Measurements from ENCODE around the gene TMC3.
"Not testable (repeated sequence)": the region's sequence is repeated elsewhere in the genome, so short reads cannot be mapped to it uniquely, and the experiment has no call there.

Gene TMC3

DNA sequence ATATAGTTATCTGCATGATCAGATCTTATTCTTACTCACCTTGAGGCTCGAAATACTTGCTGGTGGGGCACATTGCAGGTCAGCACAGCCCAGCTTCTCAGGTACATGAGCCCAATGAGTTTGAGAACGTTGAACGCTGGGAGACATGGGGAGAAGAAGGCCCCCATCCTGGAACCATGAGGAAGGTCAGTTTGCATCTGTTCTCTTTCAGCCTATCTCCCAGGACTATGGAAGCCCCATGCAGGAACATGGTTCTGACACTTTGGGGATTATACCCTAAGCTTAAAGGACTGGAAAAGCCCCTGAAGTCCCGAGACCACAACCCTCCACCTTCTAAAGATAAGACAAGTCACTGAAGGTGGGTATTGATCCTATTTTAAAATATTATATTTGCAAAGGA lies 32.7 kb downstream of the TMC3 start:
- no peak for DNase-seq

DNA sequence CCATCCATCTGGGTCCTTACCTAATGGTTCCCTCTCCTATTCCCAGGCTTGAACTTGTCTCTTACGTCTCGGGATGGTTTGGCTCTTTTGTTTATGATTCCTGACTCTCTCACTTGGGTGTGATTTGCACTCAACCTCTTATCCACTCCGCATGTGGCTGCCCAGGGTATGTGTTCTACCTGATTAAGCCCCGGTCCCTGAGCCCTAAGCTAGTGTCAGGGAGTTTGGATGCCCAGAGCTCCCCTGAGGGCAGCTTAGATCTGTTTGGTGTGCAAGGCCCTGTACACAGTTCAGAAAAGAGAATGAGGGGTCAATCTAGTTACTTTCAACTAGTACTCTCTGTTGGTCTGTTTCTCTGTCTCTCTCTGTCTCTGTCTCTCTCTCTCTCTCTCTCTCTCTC lies 34.2 kb downstream of the TMC3 start:
- no peak for DNase-seq

GRCh38 chr15:81339321-81339720 lies 34.7 kb downstream of the TMC3 start:
- DNase-seq = no peak

DNA sequence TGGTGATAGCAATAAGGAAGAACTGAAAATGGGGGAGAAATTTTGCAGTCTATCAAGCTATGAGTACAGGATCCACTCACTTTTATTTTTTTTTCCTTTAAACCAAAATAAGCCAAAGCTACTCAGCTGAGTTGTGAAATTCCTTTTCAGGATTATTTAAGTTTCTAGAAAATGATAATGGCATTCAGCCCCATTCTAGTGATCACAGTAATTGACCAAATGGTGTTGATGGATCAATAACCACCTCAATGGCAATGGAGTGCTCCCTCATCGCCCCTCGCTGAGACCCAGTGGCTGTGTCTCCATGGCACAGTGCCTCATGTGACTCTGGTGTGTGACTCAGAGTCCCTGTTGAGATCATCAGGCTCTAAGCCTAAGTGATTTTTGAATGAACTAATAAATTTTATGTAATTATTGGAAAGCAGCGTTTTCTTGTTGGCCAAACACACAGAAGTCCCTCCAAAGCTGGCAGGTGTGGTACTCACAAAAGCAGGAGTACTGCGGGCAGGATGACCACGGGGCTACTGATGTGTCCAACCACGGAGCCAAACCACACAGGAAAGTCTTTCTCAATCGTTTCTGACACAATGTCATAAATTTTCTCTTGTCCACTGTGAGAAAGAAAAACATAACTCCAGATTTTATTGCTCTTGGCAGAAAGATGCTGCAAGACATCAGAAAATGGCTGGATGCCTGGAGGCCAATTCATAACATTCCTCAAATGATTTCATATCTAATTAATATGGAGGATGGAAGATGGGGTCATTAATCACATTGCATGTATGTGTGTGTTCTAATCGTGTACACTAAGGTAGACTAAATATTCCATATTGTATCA lies 35.6 kb downstream of the TMC3 start:
- DNase-seq = no peak

DNA sequence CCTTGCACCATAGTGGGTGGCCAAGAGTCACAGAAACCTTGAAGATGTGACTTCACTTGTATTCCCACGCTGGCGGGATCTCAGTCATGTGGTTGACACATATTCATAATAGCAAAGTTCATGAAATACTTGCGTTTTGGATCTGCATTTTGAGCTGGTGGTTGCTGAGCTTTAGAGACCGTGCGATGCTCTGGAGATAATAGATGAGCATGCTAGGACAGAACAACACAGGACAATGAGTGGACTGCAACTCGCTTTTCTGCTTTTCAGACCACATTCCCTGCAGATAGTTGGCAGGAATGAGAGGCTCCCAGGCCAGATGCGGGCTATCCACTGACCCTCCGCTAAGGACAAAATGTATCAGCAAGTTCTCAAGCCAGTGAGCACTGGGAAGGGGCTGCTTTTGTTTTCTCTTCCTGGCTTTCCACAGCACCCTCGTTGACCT lies 36.3 kb downstream of the TMC3 start:
- DNase-seq = no peak

DNA sequence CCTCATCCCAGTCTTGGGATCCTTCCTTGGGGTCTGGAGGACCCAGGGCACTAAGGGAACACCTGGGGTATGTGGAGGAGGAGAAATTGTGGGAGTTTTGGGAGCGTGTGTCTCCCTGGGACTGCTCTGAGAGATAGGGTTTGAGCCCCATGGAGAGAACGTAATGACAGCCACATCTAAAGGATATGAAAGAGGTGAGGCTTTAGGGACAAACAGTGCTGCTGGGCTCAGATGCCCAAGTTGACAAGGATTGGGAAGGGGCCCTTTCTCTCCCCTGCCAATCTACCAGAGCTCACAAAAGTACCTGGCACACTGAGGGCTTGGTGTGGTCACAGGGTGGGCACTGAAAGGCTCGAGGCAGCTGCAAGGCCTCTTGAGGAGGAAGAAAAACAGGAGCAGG lies 36.8 kb downstream of the TMC3 start:
- DNase-seq = no peak

DNA sequence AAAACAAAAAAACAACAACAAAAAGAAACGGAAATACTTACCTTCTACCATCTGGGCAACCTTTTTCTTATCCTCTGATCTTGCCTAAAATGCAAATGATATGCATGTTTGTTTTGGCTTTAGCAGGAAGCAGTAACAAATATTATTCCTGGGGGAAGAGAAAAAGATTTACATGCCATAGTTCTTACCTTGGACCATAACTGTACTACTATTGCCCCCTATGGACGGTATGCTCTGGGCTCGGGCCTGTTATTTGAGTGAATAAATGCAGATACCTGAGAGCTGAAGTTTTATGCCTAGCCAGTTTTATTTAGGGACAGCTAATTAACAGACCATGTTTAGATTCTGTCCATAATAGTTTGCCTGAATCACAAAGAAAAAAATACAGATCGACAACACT lies 37.4 kb downstream of the TMC3 start:
- no peak for DNase-seq

- DNase-seq = no peak
Measured at GRCh38 chr15:81335631-81336030, 38.4 kb downstream of the TMC3 start.

GRCh38 chr15:81334768-81335435 lies 39.1 kb downstream of the TMC3 start:
- DNase-seq = no peak

DNA sequence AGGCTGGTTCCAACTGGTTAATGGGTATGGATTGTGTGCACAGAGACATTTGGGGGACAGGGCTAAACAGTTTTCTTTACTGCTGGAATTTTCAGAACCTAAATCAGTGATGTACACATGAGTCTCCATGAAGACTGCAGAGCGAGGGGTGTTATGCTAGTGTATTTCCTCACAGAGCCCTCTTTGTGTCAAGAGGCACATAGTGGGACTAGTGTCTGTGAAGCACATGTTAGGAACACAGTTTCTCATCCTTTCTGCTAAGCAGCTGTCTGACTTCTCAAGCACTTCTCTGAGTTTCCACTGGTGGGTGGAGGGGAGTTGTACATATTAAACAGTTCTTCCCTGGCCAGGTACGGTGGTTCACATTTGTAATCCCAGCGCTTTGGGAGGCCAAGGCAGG lies 40.6 kb downstream of the TMC3 start:
- no peak for DNase-seq

DNA sequence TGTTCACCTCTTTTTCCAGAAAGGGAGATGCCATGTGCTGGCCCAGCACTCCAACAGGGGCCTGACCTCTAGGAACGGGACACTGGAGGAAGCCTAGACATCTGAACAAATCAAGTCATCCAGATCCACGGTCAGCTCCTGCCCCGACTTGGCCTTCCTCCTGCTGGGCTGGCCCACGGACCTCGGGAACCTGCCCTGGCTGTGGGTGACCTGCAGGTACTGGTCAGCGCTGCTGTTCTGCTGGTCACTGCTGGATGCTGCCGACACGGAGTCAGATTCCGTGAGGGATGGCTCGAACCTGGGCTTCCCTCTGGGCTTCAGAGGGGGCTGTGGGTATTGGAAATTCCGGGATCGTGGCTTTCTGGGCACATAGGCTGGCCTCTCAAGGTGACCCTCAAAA lies 41.7 kb downstream of the TMC3 start:
- DNase-seq = no peak

DNA sequence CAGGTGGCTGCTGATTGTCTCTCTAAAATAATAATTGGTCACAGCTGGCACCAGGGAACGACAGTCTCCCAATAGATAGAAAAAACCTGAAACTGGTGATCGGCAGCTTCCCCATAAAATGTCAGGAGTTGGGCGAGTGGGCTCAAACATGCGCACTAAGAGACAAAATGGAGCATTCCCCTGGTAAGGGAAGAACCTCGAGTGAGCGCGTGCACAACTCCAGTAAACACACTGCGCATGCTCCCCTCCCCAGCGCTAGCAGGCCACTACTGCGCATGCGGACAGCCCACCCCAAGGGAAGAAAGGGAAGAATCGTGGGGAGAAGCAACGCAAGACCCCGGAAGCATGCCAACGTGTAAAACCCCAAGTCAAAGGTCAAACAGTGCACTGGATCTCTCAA lies 42.4 kb downstream of the TMC3 start:
- DNase-seq = no peak

DNA sequence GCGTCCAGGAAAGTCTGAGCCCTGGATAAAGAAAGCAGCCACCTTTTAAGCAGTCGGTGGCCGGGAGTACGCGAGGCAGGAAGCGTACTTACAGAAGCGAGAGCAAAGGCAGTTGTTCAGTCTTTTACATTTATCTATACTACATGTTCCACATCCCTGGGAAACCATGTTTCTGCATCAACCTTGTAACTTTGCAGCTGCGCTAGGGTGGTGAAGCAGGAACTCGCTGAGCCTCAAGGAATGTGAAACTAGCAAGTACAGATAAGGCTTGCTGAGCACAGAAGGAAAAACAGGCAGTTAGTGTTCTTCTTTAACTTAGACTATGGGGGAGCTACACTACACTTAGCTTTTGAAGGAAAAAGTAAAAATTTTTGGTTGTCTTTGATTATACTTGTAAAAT lies 42.9 kb downstream of the TMC3 start:
- DNase-seq = not testable (repeated sequence)

DNA sequence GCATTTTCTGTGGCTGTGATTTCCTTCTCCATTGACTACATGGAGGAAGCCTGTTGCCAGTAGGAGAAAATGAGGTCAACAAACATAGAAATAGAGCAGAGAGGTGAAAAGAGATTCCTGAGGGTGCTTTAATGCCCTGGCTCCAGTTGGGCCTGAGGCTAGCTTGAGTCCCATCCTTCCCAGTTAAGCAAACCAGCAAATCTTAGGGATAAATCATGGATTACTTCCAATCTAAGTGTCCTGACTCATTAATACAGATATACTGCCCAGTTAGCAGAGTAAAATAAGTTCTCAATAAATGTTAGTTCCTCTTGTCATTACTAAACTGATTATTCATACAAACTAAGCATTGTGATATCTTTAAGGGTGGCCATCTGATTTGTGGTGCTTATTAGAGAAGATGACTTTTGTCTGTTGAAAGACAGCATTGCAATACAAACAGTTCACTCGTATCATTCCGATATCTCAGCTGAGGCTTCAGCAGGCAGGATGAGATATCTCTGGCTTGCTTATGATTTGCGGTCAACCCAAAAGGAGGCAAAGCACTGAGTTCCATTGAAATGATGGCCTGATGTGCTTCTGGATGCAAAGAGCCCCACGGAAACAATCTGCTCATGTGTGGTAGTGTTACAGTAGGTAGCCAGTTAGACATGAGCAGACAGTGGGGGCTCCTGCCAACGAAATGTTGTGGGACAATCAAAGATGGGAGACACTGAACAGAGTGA lies 43.5 kb downstream of the TMC3 start:
- no peak for DNase-seq

DNA sequence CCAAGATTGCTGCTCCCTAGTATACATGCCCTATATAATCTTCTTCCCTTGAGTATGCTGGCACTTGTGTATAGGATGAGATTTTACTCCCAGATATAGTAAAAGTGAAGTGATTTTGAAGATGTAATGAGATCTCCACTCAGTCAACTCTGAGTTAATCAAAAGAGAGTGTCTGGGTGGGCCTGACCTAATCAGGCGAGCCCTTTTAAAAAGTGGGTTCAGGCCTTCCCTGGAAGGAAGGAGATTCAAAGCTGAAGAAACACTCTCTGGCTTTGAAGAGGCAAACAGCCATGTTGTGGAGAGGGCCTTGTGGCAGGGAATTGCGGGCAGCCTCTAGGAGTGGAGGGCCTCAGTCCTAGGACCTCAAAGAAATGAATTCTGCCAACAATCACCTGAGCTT lies 44.6 kb downstream of the TMC3 start:
- no peak for DNase-seq

GRCh38 chr15:81327516-81327915 lies 46.5 kb downstream of the TMC3 start:
- DNase-seq = no peak

- DNase-seq = no peak
Measured at GRCh38 chr15:81326466-81327212, 47.4 kb downstream of the TMC3 start.

- peak; percentile 98 for DNase-seq
Measured at GRCh38 chr15:81323944-81324881, 49.8 kb downstream of the TMC3 start, which contains the start of gene STARD5. TSS of gene STARD5 (minus strand) at chr15:81324141. CDS start at chr15:81324099, 42 bp downstream.

DNA sequence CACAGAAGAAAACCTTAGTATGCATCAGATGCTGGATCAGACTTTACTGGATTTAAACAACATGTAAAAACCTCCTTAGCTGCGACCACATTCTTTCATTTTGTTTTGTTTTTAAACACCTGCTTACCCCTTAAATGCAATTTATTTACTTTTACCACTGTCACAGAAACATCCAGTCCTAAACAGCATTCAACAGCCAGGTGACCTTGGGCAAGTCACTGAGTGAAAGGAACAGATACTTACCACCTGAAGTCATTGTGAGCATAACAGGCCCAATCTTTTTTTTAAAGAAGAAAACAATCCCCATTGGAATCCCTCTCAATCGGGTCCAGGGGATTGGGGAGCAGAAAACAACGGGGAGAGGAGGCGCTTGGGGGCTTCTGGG lies 50.5 kb downstream of the TMC3 start:
- DNase-seq = no peak

DNA sequence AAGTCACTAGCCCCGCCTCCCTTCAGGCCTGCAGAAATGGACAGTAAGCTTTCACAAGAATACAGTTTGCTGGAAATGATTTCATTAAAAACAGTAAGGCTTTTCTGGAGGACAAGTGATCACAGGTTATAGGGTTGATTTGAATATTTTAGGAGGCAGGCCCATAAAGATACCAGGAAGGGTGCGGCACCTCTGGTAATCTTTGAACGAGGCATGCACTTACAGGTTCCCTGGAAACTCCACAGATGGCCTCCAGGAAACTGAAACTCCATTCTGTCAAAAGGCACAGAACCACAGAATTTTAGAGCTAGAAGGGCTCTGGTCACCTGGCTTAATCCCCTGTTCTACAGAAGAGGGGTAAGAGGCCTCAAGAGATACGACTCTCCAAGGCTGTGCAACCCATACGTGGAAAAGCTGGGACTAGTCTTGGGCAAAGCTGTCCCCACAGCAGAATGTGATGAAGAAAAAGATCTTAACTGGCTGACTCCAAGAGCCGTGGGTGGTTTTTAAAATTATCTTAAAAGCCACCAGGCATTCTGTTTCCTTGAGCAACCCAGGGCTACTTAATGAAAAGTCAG lies 51.2 kb downstream of the TMC3 start:
- no peak for DNase-seq

DNA sequence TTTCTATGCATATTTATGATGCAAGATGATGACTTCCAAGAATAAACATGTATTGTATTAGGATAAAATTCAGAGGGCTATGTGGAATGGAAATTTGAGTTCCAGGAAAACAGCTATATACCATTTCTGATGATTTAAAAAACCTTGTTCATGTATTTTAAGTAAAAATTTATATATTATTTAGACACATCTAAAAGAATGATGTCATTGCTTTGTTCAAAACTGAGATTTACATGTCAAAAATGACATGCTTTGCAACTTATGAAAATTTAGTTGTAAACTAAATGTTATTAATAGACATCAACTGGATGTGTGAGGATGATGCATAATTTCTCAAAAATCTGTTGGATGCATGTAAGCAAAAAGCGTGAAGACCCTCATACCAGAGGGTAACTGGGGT lies 52.3 kb downstream of the TMC3 start:
- no peak for DNase-seq

DNA sequence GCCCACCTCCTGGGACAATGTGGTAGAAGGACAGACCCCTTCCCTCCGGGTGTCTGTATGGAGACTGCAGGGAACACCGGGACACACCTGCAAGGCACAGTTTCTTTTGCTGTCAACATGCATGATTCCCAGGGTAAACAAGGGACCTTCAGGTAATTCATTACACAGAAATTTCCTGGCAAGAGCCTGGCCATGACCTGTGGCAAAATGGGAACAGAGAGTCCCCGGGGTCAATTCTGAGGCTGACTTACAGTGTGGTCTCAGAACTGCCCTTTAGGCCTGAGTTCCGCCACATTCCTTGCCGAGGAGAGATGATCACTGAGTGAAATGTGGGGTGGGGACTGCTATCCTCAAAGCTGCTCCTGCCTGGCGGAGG lies 56.4 kb downstream of the TMC3 start:
- DNase-seq = no peak

All from activated CD8-positive, alpha-beta memory T cell treated with anti-CD3 and anti-CD28 coated beads, Interleukin-2, amount 50 U/mL, for 48 hours (primary cell).